Skeletal muscle cell (primary cell): Measurements from ENCODE around the gene COX4I1.
"Not testable (repeated sequence)": the region's sequence is repeated elsewhere in the genome, so short reads cannot be mapped to it uniquely, and the experiment has no call there.

Experiments
- DNase-seq: peaks from one replicate; pipeline ENCODE4 v3.0.0-alpha.2; 2010; ENCODE audit warnings: low read depth
- H3K4me3 ChIP-seq: 2 replicates; pipeline ENCODE4 v1.5.1; 2011; ENCODE audit warnings: low read depth, mild to moderate bottlenecking, control low read depth, low read length, moderate library complexity

Gene COX4I1

DNA sequence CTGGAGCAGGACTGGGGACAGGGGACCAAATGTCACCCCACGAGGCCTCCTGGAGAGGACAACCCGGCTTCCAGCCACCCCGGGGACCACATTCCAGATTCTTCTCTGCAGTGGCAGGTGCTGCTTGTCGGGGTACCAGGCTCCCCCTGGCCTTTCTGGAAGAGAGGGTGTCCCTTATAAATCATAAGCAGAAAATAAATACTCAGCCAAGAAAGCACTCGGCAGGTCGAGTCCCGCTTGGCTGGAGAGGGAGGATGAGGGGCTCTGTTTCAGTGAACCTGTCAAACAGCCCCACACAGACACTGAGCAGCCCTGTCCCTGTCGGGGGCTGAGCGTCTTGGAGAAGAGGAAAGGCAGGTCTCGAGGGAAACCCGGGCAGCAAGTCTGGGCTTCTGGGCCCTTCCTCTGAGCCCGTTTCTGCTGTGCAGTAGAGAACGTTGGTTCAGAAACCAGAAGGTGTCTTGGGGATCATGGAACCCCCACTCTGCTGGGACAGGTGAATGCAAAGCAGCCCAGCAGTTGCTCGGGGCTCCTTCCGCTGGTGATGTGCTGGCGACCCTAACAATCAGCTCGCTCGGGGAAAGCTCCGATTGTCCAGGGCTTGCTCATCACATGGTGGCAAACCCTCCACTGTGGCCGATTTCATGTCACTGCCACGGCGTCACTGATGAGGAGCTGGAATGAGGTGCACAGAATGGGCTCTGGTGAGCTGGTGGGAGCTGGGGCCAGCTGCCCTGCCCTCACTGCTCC is 36.6 kb downstream of the COX4I1 start:
- DNase-seq, result no peak
- no peak overlapping the region for H3K4me3 ChIP-seq

DNA sequence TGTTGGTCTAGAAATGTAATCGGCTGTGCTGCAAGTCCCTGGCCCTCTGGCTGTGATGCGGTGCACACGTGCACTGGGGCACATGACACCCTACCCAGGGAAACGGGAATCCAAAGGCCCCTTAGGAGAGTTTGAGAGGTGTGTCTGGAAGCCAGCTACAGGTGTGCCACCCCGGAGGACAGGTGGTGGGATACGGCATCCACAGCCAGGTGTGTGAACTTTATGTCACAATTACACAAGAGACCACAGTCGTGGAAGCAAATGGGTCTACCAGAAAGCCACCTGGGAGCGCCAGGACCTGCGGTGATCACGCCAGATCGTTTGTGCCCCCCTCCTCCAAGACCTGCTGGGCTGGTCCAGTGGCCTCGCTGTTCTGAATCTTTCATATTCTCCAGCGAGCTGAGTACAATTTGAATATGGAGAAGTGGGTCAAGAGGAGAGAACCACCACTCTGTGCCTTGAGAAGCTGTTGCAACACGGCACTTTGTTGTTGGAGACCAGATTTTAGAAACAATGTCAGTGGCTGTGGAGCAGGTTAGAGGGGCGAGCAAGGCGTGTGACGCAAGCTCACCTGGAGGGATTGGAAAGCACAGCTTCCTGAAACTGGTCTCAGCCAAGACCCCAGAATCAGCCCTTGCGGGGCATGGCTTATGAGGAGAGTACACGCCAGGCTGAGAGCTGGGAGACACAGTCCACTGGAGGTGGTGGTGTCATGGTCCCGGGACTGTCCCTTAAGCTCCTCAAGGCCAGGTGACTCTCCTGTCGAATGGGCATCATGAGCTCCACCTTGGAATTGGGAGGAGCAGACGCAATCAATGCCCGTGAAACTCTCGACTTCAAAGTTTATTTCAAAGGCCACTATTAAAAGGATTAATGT is 37.4 kb downstream of the COX4I1 start:
- DNase-seq, result no peak
- H3K4me3 ChIP-seq, result no peak overlapping the region

DNA sequence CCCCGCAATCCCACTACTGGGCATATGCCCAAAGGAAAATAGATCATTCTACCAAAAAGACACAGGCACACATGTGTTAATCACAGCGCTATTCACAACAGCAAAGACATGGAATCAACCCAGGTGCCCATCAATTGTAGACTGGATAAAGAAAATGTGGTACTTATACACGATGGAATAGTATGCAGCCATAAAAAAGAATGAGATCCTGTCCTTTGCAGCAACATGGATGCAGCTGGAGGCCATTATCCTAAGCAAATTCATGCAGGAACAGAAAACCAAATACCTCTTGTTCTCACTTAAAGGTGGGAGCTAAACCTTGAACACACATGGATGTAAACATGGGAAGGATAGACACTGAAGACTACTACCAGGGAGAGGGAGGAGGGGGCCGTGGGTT is 38.2 kb downstream of the COX4I1 start:
- not testable (repeated sequence) for H3K4me3 ChIP-seq, DNase-seq

DNA sequence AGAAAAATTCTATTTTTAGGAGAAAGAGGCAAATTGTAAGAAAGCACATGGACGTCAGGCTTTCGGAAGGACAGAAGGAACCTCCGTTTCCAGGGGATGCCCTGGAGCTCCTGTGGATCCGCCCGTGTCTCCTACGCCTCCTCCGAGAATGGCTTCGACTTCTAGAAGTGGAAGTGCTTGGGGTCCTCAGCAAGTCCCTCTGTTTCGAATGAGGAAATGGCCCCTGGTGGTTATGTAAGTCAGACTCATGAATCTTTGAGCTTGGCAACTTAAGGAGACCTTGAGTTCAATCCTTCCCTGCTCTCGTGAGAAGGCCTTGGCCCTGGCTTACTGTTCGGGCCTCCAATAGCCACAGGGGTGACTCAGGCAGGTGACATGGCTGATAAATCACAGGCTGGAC is 38.9 kb downstream of the COX4I1 start:
- H3K4me3 ChIP-seq, result no peak overlapping the region
- no peak for DNase-seq

DNA sequence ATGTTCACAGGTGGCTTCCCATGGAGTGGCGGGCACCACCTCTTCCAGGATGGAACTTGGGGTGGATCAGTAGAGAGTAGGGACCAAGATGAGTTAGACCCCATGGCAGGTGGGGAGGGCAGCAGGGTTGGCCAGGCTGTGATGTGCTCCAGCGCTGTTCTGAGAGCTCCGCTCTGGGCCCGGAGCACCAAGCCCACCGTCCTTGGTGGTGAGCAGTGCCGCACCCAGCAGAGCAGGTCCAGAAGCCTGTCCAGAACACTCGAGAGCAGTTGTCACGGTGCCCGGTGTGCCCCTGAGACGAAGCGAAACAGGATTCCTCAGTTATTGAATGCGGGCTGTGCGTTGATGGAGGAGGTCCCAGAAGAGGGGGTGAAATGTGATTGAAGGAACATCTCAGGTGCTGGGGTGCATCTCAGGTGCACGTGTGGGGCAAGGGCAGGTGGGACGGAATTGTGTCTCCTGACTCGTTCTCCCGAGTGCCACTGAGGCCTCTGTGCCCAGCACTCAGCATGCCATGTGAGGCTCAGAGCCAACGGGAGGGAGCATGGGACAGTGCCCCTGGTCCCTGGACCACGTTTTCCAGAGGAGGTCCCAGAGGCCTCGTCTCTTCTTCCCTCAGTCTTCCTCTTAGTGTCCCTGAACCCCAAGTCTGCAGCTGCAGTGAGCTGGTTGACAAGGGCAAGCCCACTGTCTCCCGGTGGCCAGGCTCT is 39.5 kb downstream of the COX4I1 start:
- no peak for DNase-seq
- H3K4me3 ChIP-seq, result no peak overlapping the region

DNA sequence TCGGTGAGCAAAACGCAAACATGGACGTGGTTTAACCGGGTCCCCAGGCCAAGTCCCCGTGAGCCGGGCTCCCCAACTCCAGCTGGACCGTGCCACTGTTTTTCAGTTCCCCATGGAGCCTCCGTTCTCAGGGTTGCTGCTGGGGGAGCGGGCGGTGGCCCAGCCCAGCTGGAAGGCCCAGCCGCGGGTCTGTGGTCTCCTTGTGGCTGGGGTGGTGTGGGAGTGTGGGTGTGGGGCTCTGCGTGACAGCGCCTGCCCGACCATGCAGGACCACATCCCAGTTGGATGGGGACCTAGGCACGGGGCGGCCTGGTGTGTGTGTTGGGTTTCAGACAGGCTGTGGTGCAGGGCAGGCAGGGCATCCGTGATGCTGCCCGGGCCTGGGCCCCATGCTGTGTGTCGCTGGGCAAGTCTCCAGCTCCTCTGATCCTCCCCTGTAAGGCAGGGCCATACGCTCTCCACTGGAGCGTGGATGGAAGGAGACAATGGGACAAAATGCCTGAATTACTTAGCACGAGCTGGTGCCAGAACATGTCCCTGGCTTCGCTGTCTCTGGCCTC is 40.3 kb downstream of the COX4I1 start:
- DNase-seq, result no peak
- no peak overlapping the region for H3K4me3 ChIP-seq

DNA sequence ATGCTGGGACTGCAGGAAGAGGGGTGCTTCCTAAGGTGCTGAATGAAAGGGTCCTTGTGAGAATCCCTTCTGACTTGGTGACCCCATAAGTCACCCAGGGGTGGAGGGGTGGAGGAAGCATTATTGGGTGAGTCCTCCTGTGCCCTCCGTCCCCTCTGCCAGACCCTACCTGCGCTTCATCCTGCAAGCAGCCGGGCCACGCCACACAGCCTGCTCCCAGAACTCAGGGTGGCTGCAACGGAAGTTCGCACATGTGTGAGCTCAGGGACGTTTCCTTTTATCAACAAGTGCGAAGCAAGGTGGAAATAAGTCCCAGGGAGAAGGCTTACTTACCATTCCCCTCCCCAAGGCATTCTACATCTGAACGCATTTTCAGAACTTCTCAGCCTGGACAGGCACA is 40.9 kb downstream of the COX4I1 start:
- DNase-seq, result no peak
- no peak overlapping the region for H3K4me3 ChIP-seq

DNA sequence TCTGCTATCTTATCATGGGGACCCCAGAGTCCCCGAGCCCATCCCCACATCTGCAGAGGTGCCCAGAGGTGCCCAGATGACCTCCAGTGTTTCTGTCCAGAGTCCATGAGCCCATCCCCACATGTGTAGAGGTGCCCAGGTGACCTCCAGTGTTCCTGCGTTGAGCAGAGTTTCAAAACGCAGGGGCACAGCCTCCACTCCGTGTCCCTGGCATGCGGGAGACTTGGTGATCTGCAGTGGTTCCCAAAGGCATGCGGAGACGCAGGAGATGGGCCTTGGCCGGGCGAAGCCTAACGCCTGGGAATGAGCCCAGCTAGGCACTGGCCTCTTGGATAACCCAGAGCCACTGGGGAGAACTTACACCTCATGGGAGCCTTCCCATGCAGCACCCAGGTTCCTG is 41.3 kb downstream of the COX4I1 start:
- DNase-seq, result no peak
- no peak overlapping the region for H3K4me3 ChIP-seq

DNA sequence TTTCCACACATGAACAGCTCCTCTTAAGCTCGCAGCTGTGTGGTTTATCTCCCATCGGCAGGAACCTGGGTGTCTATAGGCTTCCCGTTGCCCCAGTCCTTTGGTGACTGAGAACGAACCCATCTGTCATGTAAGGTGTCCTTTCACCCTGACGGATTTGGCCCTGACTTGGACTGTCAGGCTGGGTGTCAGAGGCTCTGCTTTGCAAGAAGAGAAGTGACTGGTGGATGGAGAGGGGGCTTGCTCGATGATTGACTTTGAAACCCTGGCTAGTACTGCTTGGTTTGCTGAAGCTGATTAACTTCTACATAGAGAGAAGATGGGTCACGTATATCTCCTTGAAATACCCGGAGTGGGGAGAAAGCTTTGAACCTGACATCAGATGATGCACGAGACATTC is 42.9 kb downstream of the COX4I1 start:
- H3K4me3 ChIP-seq, result no peak overlapping the region
- no peak for DNase-seq

DNA sequence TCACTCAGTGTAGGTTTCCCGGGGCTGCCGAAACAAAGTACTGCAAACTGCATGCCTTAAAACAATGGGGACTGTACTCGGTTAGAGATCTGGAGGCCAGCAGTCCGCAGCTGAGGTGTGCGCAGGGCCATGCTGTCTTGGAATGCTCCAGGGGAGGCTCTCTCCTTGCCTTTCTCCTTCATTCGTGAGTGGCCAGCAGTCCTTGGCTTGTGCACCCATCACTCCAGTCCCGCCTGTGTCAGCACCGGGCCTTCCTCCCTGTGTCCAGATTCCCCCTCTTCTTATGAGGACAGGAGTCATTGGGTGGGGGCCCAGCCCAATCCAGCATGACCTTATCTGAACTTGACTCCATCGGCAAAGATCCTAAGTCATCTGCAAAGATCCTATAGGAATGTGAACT is 43.4 kb downstream of the COX4I1 start:
- no peak overlapping the region for H3K4me3 ChIP-seq
- DNase-seq, result no peak

DNA sequence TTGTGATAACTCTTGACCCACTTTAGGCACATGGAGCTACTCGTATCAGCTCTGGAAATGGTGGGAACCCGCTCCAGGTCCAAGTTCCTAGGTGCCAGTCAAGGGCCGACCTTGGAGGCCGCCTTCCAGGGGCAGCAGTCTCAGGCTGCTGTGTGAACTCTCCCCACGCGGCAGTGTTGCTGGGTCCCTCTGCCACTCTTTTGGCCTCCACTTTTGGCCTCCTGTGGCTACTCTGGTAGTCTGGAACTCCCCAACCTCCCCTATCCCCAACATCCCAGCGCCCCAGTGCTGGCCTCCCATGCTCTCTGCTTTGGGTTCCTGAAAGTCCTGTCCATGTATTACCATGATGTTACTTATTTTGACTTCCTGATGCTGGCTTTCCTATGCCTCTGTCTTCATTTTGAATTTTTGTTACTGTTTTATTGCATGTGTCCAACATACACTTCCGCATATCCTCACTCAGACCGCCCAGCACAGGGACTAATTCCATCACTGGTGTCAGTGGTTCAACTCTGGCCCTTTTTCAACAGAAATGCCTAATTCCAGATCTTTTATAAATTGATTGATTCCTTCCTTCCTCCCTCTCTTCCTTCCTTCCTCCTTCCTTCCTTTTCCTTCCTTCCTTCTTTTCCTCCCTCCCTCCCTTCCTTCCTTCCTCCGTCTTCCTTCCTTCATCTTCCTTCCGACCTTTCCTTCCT is 44.1 kb downstream of the COX4I1 start:
- no peak overlapping the region for H3K4me3 ChIP-seq
- DNase-seq, result no peak

DNA sequence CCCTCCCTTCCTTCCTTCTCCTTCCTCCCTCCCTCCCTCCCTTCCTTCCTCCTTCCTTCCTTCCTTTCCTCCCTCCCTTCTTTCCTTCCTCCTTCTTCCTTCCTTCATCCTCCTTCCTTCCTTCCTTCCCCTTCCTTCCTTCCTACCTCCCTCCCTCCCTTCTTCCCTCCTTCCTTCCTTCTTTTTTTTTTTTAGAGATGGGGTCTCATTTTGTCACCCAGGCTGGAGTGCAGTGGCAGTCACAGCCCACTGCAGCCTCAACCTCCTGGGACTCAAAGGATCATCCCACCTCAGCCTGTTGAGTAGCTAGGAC is 44.6 kb downstream of the COX4I1 start:
- DNase-seq, result no peak

DNA sequence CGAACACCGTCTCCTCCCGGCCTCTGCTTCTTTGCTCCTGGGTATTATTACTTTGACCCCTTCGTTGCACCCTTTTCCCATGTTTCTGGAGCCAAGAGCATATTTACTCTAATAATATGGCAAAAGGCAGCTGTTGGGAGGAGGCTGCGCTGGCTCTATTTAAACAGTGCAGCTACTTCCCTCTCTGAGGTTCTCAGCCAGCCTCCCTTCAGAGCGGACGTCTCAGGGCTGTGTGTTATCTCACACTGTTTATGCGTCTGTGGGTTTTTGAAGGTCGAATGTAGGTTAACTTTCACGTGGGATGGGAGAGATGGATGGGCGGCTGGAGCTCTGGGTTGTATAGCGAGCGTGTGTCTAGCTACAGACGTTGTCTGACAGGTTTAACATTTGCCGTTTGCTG is 45.3 kb downstream of the COX4I1 start:
- H3K4me3 ChIP-seq, result no peak overlapping the region
- DNase-seq, result no peak

More for the DNA sequence above, 44.6 kb downstream of the COX4I1 start:
- no peak overlapping the region for H3K4me3 ChIP-seq

DNA sequence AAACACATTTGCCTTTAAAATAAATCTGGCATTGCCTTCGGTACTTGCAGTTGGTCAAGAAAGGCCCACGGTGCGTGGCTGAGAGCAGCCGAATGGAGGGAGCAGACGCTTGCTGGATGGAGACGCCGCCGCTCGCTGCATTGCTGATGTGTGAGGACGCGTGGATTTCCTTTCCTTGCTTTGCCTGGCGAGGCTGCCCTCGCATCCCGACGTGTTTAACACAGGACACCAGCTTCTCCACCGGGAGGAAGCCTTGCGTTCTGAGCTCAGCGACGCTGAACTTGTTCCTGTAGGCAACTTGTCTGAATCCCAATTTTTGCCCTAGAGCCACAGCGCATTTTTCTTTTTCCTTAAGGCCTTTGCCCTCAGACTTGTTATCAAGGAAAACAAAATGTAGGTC is 45.8 kb downstream of the COX4I1 start:
- no peak overlapping the region for H3K4me3 ChIP-seq
- DNase-seq, result no peak

DNA sequence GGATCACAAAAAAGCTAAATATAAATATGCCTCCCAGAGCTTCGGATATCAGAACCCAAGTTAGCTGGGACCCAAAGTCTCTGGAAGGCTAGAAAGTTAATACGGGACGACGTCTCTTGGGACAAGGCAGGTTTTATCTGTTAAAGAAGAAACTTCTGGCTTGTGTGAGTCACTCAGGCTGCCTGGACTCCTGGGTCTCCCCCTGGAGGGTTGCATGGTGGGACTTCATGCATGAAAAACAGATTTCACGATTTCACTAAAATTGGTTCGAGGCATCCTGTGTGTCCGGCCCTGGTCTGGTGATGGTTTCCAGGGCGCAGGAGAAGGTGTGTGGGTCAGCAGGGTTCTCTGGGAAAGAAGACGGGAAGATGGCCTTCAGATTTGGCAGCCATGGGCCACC is 47.0 kb downstream of the COX4I1 start:
- H3K4me3 ChIP-seq, result no peak overlapping the region
- DNase-seq, result no peak

DNA sequence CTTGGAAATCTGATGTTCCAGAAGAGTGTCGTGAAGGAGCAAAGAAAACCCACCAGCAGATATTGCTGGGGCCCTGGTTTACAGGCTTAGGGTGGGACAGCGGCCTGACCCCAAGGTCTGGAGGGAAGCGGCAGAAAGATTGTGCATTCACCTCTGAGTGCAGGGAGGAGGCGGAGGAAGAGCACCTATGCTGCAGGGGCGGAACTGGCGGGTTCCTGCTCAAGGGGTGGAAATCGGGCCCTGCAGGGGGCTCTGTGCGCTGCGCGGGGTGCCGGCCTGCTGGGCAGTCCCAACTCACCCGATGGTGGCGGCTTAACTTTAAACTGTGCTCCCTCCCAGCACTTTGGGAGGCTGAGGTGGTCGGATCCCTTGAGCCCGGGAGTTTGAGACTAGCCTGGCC is 47.5 kb downstream of the COX4I1 start:
- no peak for DNase-seq
- no peak overlapping the region for H3K4me3 ChIP-seq

DNA sequence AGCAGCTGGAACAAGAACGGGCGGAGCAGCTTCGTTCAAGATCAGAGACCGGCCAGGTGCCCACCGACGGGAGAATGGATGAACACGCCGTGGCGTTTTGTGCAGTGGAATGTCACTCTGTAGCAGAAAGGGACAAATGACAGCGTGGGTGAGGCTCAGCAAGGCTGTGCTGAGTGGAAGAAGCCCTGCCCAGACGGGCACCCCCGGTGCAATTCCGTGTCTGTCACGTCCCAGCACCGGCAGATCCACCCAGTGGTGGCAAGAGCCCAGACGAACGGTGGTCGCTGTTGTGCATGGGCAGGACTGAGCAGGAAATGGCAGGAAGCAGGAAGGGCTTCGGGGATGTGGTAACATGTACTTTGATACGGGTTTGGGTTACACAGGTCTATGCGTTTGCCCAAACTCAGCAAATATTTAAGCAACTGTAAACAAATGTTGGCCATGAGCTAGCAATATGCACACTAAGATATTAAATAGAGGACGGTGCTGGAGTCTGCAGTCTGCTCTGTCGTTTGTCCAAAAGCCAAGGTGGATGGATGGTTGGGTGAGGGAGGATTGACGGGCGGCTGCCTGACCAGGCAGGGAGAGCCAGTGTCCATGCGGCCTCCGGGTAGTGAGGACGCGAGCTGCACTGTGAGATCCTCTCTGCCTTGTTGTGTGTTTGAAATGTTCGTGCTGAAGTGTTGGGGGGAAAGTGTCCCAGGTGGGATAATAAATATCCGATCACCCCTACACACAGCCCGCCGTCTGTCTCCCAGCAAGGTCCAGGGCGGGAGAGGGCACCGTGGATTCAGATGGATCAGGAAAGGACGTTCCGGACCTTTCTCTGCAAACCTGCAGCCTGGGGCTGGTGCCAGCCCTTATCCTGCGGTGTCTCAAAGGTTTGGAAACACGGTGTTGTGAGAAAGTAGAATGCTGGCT is 48.4 kb downstream of the COX4I1 start:
- no peak for DNase-seq
- no peak overlapping the region for H3K4me3 ChIP-seq

DNA sequence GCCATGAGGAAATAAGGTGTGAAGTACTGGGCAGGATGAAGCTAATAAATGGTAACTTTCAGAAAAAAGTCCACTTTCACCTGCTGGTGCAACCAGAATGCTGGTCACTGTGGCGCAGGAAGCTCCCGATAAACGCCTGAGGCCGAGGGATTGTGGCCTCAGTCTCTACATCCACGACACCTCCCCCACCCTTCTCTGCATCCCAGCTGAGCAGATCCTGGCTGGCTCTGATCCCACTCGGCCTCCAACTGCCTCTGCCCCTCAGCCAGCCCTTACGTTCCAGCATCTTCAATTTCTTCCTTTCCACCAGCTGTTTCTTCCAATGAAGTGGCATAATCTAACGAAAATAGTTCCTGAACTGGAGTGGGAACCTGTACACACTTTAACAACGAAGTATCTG is 49.5 kb downstream of the COX4I1 start:
- no peak for DNase-seq
- no peak overlapping the region for H3K4me3 ChIP-seq

DNA sequence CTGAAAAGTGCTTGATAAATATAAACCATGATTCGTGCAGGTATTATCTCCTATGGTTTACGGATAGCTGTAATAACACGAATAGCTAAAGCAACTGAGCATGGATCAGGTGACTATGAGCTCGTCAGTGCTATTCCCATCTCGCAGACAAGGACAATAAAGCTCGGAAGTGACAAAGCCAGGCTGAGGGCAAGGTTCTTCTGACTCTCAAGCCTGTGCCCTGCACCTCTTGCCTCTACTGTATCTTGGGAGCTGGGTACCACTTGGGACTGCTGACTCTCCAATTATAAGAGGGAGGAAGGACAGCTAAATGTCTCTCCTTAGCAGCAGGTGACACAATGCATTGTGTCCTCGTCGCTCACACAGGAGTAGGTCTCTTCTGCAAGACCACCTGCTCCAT is 49.9 kb downstream of the COX4I1 start:
- DNase-seq, result no peak
- no peak overlapping the region for H3K4me3 ChIP-seq
